H1 (cell line): ENCODE data around the gene FEV.

ENCODE experiments used
- CTCF ChIP-seq, 3 experiments: IDR thresholded peaks; 1 replicate in 2 of 3; 2 replicates in 1 of 3; pipeline versions ENCODE4 v1.5.1 to v1.6.1; 2011; ENCODE audit warnings: low read length in 3 of 3, mild to moderate bottlenecking in 3 of 3, inconsistent platforms in 2 of 3, low read depth in 1 of 3, moderate library complexity in 1 of 3; ENCODE audit not compliant: insufficient read depth in 1 of 3; ENCODE audit errors: control extremely low read depth in 1 of 3
- POLR2A ChIP-seq, 2 experiments: IDR thresholded peaks; 1 replicate in 1 of 2; 2 replicates in 1 of 2; pipeline ENCODE4 v1.6.1; 2011; ENCODE audit warnings: low read depth in 2 of 2, low read length in 2 of 2, mild to moderate bottlenecking in 2 of 2; ENCODE audit errors: control extremely low read depth in 1 of 2

GRCh38 chr2:219010162-219010756, 25.3 kb upstream of the FEV start:
- TF ChIP-seq POLR2A (IDR thresholded peaks at IDR 0.05; ENCODE audit: control extremely low read depth in 1 of 2, low read depth in 2 of 2, low read length in 2 of 2), result no peak
- peak; percentile 67 to 85 (median 81) for TF ChIP-seq CTCF (IDR thresholded peaks at IDR 0.05; ENCODE audit: control extremely low read depth in 1 of 3, insufficient read depth in 1 of 3, low read depth in 1 of 3, low read length in 3 of 3)
